ENCODE results near the gene KMT2D.

Gene KMT2D

DNA sequence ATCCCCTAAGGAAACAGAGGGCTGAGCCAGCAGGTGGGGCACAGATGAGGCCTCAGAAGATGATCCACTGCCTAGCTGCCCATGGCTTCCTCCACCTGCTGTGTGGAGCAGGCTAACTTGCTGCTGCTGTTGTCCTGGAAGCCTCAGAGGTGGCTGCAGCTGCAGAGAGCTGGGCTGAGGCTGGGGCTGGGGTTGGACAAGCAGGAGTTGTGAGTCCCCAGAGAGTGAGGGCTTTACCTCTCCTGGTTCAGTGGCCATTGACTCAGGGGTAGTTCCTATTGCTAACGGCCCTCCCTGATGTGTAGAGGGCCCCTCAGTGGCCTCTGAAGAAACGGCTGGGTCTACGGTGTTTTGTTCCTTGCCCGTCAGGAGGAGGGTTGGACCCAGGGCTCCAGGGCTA is 28.3 kb downstream of the KMT2D start:
- DNase-seq: no peak

GRCh38 chr12:49031573-49032161 is 28.9 kb downstream of the KMT2D start:
- no peak for DNase-seq

DNA sequence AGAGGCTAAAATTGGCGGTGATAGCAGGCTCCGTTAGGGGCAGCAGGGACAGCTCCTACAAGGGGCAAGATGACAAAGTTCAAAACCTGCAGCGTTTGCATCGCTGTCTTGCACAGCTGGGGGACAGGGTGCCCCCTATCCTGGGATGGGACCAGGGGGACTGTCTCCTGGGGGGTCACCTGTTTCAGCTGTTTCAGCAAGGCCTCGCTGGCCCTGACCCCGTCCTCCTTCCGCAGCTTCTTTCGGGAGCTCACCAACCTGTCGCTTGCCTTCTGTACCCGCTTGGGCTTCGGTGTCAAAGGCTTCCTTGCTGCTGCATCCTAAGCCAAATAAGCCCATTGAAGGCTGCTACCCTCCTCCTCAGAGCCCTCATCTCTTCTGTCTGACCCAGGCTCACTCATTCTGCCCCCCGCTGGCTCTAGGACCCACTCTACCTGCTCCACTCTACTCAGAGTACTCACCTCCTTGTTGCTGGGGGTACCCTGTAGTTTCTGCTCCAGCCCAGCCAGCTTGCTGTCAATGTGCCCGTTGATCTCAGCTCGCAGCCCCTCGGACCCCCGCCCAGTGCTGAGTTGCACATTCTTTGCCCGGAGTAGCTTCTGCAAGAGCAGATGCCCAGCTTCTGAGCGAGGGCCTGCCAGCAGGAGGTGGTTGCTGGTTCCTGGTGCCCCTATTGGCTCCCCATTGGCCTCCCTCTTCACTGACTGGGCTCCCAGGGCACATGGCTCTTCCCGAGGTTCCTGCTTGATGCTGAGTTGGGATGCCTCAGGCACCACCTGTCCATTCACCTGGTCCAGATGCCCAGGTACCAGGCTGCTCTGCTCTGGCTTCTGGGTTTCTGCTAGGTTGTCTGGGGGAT is 29.7 kb downstream of the KMT2D start:
- DNase-seq: no peak

DNA sequence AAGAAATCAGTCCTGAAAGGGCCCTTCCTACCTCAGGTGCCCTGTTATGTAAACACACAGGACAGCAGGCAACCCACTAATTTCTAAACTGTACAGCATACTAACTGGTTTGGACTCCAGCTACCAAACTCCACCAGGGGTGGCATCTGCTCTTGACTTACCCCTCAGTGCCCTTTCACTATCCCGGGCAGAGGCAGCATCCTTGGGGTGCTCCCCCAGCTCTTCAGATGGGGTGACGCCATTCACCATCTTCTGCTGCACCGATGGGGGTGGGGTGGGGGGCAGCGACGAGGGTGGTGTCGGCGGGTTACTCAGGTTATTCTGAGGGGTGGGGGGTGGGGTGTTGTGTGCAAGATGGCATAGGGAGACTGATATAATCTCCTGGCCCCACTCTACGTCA is 30.5 kb downstream of the KMT2D start:
- DNase-seq: no peak

GRCh38 chr12:49028666-49029275 is 31.8 kb downstream of the KMT2D start:
- no peak for DNase-seq

GRCh38 chr12:49027846-49028555 is 32.6 kb downstream of the KMT2D start:
- DNase-seq: no peak

DNA sequence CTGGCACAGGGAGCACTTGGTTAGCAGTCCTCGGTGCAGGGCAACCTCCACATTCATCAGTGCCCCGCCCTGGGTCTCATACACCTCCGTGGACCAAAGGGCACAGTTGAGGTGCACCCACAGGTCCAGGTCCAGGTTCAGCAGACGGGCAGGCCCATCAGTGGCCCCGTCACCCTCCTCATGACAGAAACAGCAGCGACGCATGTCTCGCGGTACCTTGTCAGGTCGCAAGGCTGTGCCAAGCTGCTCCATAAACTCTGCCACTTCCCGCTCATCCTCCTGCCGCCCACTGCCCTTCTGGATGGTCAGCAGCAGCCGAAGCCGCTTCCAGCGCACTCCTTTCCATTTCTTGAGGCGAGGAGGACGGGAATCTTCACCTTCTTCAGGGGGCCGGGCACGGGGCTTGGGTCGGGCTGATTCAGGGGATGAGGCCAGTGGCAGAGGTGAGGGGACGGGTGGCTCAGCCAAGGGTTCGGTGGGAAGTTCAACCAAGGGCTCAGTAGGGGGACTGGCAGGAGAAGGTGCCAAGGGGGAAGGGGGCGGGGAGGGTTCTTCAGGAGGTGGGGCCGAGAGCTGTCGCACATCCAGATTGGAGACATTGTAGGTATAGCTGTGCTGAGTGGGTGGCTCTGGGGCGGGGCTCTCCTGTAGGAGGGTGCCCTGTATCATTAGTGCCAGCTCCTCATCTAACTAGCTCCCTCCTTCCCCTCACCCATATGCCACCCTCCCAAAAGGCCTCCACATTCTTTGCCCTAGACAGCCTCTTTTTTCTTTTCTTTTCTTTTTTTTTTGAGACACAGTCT is 33.7 kb downstream of the KMT2D start:
- no peak for DNase-seq

DNA sequence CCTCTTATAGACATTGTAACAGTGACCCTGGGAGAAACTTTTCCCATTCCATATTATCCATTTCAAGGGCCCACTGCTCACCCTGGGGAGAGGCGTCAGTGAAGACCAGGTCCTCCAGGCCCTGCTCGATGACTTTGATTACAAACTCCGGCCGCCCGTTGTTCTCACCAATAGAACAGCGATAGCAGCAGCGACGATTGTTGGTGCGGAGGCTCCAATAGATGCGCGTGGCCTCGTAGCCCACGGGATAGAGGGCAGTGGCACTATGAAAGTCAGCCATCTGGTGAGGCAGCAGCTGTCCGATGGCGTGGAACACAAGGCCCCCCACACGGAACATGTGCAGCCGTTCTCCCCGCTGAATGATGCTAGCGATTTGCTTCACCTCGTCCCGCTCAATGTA is 34.5 kb downstream of the KMT2D start:
- DNase-seq: no peak

GRCh38 chr12:49025463-49025862 is 35.1 kb downstream of the KMT2D start:
- DNase-seq: no peak

DNA sequence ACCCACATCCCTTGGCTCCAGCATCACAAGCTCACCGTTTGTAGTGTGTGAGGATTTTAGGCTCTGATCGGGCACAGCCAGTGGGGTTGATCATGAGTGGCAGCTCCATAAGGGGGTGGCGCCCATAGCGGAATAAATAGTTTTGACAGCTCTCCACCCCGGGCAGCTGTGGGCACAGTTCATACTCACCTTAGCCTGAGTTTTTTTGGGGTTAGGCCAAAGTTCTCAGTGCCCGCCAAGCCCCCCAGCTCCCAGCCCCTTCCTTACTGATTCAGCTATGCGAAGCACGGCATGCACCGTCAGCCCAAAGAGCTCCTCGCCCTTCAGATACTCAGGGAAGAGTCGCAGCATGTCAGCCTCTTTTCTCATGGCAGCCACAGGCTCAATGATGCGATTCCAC is 36.1 kb downstream of the KMT2D start:
- no peak for DNase-seq

GRCh38 chr12:49023812-49024211 is 36.8 kb downstream of the KMT2D start:
- DNase-seq: no peak

- DNase-seq: no peak
Observed at GRCh38 chr12:49022558-49023178, 37.9 kb downstream of the KMT2D start.

GRCh38 chr12:49021292-49021915 is 39.2 kb downstream of the KMT2D start:
- DNase-seq: no peak

DNA sequence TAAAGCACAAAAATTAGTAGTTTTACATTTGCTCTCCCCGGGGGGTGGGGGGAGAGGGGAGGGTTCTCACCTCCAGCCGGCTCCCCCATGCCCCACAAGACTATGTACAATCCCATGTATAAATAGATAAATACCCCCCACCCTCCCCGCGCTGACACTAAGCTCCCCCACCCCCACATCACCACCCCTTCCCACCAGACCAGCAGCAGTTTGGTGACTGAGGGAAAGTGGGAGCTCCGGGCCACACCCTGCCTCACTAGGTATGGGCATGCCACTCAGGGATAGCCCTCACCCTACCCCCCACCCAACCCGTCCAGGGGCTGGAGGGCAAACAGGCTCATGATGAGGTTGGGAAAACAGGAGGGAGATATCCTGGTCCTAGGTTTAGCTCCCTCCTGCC is 40.2 kb downstream of the KMT2D start:
- DNase-seq: no peak

- peak; percentile 20 for DNase-seq
Observed at GRCh38 chr12:49019443-49020324, 40.9 kb downstream of the KMT2D start.

DNA sequence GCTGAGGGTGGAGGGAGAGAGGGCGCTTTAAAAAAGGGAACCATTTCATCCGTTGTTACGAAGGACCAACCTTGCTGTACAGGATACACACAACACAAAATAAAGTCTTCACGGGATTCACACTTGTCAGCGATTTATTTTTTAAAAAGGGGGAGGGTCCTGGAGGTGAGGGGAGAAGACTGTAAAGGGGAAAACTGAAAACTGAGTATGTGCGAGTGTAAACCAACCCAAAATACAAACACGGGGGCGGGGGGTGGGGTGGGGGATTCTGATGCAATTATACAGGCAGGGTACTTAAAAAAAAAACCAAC is 41.5 kb downstream of the KMT2D start:
- no peak for DNase-seq

DNA sequence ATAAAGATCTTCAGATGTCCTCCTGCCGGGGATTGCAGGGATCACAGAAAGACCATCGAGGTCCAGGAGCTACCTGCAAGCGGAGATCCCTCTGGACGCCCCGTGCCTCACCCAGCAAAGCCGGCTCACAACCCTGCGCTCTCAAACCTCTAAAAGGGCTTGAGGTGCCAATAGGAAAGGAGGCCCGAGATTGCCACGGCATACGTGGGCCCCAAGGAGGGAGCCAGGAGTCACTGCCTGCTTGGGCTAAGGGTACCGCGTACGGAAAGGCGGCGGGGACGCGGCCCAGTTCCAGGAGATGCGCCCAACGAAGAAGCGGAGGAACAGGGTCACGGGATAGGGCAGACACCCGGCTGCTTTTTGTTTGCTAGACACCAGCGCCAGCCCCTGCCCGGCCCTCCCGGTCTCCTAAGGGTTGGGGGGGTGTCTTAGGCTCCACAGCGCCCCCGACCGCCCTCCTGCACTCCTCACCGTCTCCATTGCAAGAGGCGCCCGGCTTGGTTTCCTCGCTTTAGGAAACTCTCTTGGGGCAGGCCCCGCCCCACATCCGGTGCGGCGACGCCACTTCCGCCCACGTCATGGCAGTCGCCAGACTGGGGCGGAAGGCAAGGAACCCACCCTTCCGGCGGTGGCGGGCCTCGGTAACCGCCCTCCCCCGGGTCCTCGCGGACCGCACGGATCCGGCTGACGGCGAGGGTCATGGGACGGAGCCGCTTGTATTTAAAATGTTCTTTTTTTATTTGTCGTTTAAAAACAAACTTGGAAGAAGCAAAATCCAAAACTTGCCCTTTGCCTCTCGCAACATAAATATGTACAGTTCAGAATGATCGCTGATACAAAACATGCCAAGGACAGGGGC is 42.1 kb downstream of the KMT2D start, which contains the start of gene PRKAG1:
PRKAG1 (minus strand) TSS at position 516 of the 859 bp plus-strand sequence; CDS start at position 480, 36 bp downstream.
- DNase-seq: peak; percentile 97

DNA sequence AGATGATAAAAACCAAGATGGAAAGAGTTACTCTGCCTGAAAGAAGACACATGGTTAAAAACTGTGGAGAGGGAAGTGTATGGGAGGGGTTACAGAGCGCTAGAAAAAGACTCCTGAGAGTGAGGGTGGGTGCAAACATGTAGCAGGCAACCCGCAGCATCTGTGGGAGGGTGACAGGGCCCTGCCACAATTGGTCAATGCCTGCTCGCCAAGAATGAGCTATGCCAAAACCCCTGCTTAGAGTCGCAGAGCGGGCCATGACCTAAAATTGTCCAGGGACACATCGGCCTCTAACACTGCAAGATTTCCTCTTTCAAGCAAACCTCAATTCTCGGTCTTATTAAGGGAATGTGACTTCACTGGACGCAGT is 42.7 kb downstream of the KMT2D start:
- no peak for DNase-seq

DNA sequence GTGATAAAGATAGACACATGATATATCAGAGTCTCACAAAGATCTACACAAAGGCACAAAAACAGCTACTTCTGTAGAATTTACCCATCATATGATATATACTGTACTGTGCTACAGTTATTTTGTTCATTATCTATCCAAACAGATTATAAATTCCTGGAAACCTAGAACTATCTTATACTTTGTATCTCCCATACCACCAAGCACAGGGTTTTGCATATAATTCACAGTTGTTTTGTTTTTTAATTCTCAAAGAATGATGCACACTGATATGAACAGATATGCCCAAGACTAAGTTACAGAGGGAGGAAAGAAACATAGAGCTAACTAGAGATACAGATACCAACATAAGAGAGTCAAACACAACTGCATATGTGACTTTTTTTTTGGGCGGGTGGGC is 45.4 kb downstream of the KMT2D start:
- no peak for DNase-seq

- DNase-seq: peak; percentile 22
Observed at GRCh38 chr12:49014547-49014946, 46.0 kb downstream of the KMT2D start.

All from NCI-H226 (cell line).